OCI-LY3 (cell line): ENCODE results near the gene PRKAR2A.

Experiments
- EZH2phosphoT487 ChIP-seq: fragments of 200-600 bp; shearing (Covaris generic); IDR thresholded peaks from 2 replicates; pipeline ENCODE4 v1.6.1; 2018; ENCODE audit warnings: antibody characterized with exemption, mixed run types, low read depth
- TF ChIP-seq, protein P1 (sequence below): fragments of 200-600, 300-600 bp; sonication (generic); IDR thresholded peaks from 2 replicates; pipeline ENCODE4 v1.5.1; 2014; ENCODE audit warnings: antibody characterized with exemption, low read length, low read depth

DNA sequence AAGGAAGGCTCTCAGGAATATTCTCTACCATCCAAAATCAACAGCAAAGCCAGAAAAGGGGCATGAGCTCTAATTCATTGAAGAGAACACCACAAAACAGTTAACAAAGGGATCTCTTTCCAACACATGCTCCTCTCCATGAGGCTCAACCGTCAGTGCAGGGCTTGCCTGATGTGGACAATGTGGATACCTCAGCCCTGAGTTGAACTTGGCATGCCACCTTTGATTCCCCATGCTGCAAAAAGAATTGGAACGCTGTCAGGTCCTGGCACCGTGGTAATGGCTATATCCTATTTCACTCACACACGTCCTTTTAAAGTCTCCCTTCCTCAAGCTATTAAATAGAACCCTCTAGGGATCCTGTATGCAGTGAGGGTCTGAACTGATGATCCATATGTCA lies 100.0 kb downstream of the PRKAR2A start:
- TF ChIP-seq, protein P1, sequence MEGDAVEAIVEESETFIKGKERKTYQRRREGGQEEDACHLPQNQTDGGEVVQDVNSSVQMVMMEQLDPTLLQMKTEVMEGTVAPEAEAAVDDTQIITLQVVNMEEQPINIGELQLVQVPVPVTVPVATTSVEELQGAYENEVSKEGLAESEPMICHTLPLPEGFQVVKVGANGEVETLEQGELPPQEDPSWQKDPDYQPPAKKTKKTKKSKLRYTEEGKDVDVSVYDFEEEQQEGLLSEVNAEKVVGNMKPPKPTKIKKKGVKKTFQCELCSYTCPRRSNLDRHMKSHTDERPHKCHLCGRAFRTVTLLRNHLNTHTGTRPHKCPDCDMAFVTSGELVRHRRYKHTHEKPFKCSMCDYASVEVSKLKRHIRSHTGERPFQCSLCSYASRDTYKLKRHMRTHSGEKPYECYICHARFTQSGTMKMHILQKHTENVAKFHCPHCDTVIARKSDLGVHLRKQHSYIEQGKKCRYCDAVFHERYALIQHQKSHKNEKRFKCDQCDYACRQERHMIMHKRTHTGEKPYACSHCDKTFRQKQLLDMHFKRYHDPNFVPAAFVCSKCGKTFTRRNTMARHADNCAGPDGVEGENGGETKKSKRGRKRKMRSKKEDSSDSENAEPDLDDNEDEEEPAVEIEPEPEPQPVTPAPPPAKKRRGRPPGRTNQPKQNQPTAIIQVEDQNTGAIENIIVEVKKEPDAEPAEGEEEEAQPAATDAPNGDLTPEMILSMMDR = no peak
- TF ChIP-seq EZH2phosphoT487 = no peak
